HL-60 (cell line): Measurements from ENCODE around the gene TBC1D30.

Experiments used
- GABPA ChIP-seq: IDR thresholded peaks from 2 replicates; pipeline ENCODE4 v1.6.1; 2012; ENCODE audit warnings: low read depth
- SPI1 ChIP-seq: IDR thresholded peaks from 2 replicates; pipeline ENCODE4 v1.6.1; 2012; ENCODE audit warnings: low read depth, mild to moderate bottlenecking, borderline replicate concordance
- TF ChIP-seq, protein P1 (sequence below): IDR thresholded peaks from 2 replicates; pipeline ENCODE4 v1.6.1; 2012; ENCODE audit warnings: low read depth; ENCODE audit not compliant: insufficient replicate concordance

DNA sequence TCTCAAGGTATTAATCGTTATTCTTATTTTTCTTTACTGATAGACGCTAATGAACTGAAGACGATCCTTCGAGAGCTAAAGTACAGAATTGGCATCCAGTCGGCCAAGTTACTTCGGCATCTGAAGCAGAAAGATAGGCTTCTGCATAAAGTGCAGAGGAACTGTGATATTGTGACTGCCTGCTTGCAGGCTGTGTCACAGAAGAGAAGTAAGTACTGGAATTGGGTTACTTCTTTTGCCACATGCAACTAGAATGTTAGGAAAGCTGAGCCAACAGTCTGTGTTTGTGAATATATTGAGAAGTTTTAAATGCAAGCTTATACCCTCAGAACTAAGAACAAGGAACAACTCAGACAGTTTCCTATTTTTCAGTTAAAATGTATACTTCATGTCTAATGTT, 38.6 kb upstream of the TBC1D30 start:
- TF ChIP-seq SPI1 (no peak), GABPA (no peak)
- TF ChIP-seq, protein P1, sequence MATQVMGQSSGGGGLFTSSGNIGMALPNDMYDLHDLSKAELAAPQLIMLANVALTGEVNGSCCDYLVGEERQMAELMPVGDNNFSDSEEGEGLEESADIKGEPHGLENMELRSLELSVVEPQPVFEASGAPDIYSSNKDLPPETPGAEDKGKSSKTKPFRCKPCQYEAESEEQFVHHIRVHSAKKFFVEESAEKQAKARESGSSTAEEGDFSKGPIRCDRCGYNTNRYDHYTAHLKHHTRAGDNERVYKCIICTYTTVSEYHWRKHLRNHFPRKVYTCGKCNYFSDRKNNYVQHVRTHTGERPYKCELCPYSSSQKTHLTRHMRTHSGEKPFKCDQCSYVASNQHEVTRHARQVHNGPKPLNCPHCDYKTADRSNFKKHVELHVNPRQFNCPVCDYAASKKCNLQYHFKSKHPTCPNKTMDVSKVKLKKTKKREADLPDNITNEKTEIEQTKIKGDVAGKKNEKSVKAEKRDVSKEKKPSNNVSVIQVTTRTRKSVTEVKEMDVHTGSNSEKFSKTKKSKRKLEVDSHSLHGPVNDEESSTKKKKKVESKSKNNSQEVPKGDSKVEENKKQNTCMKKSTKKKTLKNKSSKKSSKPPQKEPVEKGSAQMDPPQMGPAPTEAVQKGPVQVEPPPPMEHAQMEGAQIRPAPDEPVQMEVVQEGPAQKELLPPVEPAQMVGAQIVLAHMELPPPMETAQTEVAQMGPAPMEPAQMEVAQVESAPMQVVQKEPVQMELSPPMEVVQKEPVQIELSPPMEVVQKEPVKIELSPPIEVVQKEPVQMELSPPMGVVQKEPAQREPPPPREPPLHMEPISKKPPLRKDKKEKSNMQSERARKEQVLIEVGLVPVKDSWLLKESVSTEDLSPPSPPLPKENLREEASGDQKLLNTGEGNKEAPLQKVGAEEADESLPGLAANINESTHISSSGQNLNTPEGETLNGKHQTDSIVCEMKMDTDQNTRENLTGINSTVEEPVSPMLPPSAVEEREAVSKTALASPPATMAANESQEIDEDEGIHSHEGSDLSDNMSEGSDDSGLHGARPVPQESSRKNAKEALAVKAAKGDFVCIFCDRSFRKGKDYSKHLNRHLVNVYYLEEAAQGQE = no peak
